Neural progenitor cell (in vitro differentiated cells): ENCODE measurements around the gene C22orf15. TPM values are rescaled to one million over a fixed set of nuclear protein-coding genes. Genes with fewer than 3 reads are reported as not detected.

ENCODE experiments used
- DNase-seq: peaks from one replicate; pipeline ENCODE4 v3.0.0-alpha.2; 2016; ENCODE audit warnings: low spot score
- H2AFZ ChIP-seq: fragments of 200-600 bp; sonication (generic); replicated peaks from 2 replicates; pipeline ENCODE4 v1.6.1; 2016; ENCODE audit warnings: antibody characterized with exemption
- H3F3A ChIP-seq: fragments of 200-600 bp; sonication (generic); 2 replicates; pipeline ENCODE4 v1.6.1; 2016; ENCODE audit warnings: antibody characterized with exemption, low read depth
- H3K27ac ChIP-seq: fragments of 200-600 bp; sonication (generic); 2 replicates; pipeline ENCODE4 v1.5.1; 2016; ENCODE audit warnings: mild to moderate bottlenecking
- H3K27me3 ChIP-seq: fragments of 200-600 bp; sonication (generic); 2 replicates; pipeline ENCODE4 v1.6.1; 2016; ENCODE audit warnings: mild to moderate bottlenecking, moderate library complexity
- H3K36me3 ChIP-seq: fragments of 200-600 bp; sonication (generic); 2 replicates; pipeline ENCODE4 v1.5.1; 2016
- H3K4me1 ChIP-seq: fragments of 200-600 bp; sonication (generic); 2 replicates; pipeline ENCODE4 v1.6.1; 2016; ENCODE audit warnings: mixed run types
- H3K4me2 ChIP-seq: fragments of 200-600 bp; sonication (generic); 2 replicates; pipeline ENCODE4 v1.6.1; 2016
- H3K4me3 ChIP-seq: fragments of 200-600 bp; sonication (generic); 2 replicates; pipeline ENCODE4 v1.5.1; 2016
- H3K79me2 ChIP-seq: fragments of 200-600 bp; sonication (generic); 2 replicates; pipeline ENCODE4 v1.6.1; 2016; ENCODE audit warnings: low read depth
- H3K9ac ChIP-seq: fragments of 200-600 bp; sonication (generic); 2 replicates; pipeline ENCODE4 v1.6.1; 2016
- H3K9me3 ChIP-seq: fragments of 200-600 bp; sonication (generic); 2 replicates; pipeline ENCODE4 v1.5.1; 2016; ENCODE audit warnings: low read depth
- H4K20me1 ChIP-seq: fragments of 200-600 bp; sonication (generic); 2 replicates; pipeline ENCODE4 v1.6.1; 2016; ENCODE audit warnings: low read depth
- H3K27ac Mint-ChIP-seq: 3 replicates; pipeline ENCODE4 v1.8.0; 2021; ENCODE audit warnings: mixed read lengths
- H3K27me3 Mint-ChIP-seq: 2 replicates; pipeline ENCODE4 v1.8.0; 2022; ENCODE audit warnings: low read depth, mild to moderate bottlenecking, inconsistent platforms, moderate library complexity, mixed read lengths; ENCODE audit not compliant: insufficient read depth
- H3K36me3 Mint-ChIP-seq: 3 replicates; pipeline ENCODE4 v1.8.0; 2021; ENCODE audit warnings: mixed read lengths
- H3K4me1 Mint-ChIP-seq: 3 replicates; pipeline ENCODE4 v1.8.0; 2021; ENCODE audit warnings: mixed read lengths
- H3K4me3 Mint-ChIP-seq: 3 replicates; pipeline ENCODE4 v1.8.0; 2021; ENCODE audit warnings: mild to moderate bottlenecking, moderate library complexity, mixed read lengths
- H3K9me3 Mint-ChIP-seq: 3 replicates; pipeline ENCODE4 v1.8.0; 2020; ENCODE audit warnings: mixed read lengths
- EZH2 ChIP-seq: fragments of 200-600 bp; sonication (generic); IDR thresholded peaks from 2 replicates; pipeline ENCODE4 v1.6.1; 2017; ENCODE audit warnings: antibody characterized with exemption, mild to moderate bottlenecking, moderate library complexity
- EZH2phosphoT487 ChIP-seq: fragments of 200-600 bp; sonication (generic); IDR thresholded peaks from 2 replicates; pipeline ENCODE4 v1.6.1; 2017; ENCODE audit warnings: antibody characterized with exemption
- total RNA-seq: library from RNA; depleted of rRNA; stranded (reverse); fragments of >200 nt; gene quantifications from 2 replicates; pipeline ENCODE4 v1.2.3, GENCODE V29; 2015; ENCODE audit warnings: low replicate concordance
- TF ChIP-seq, protein P1 (sequence below): fragments of 200-600 bp; sonication (generic); IDR thresholded peaks from 2 replicates; pipeline ENCODE4 v1.5.1; 2017; ENCODE audit warnings: antibody characterized with exemption, mild to moderate bottlenecking

C22orf15 gene
- total RNA-seq, 1 donor from 2014 or later, result 0.56 TPM

DNA sequence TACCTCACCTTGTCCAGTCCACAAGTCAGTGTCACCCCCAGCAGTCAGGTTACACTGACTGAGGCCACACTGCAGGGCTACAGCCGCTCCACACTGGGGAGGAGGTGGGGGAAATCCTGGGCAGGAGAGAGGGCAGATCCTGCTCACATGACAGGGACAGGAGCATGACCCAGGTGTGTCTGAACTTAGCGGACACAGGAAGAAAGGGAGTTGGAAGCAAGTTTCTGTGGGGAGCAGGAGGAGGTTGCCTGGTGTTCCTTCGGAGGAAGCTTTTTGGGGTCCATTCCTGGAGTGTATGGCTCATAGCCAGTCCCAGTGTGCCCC lies 15.7 kb downstream of the C22orf15 start:
- peaks cover 3% of the 10 kb centered on the region for H3K4me1 ChIP-seq
- TF ChIP-seq, protein P1, sequence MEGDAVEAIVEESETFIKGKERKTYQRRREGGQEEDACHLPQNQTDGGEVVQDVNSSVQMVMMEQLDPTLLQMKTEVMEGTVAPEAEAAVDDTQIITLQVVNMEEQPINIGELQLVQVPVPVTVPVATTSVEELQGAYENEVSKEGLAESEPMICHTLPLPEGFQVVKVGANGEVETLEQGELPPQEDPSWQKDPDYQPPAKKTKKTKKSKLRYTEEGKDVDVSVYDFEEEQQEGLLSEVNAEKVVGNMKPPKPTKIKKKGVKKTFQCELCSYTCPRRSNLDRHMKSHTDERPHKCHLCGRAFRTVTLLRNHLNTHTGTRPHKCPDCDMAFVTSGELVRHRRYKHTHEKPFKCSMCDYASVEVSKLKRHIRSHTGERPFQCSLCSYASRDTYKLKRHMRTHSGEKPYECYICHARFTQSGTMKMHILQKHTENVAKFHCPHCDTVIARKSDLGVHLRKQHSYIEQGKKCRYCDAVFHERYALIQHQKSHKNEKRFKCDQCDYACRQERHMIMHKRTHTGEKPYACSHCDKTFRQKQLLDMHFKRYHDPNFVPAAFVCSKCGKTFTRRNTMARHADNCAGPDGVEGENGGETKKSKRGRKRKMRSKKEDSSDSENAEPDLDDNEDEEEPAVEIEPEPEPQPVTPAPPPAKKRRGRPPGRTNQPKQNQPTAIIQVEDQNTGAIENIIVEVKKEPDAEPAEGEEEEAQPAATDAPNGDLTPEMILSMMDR, result no peak
- TF ChIP-seq EZH2 (no peak), EZH2phosphoT487 (no peak)
- no peaks in the 10 kb centered on the region for H3K9me3 ChIP-seq
- no peaks in the 10 kb centered on the region for H3K36me3 ChIP-seq
- no peaks in the 10 kb centered on the region for H3K79me2 ChIP-seq
- H3K36me3 Mint-ChIP-seq, result no peaks in the 10 kb centered on the region
- H4K20me1 ChIP-seq, result no peaks in the 10 kb centered on the region
- no peak overlapping the region for H3K4me2 ChIP-seq
- H3K27me3 ChIP-seq, result peaks cover 12% of the 10 kb centered on the region
- no peaks in the 10 kb centered on the region for H3K9me3 Mint-ChIP-seq
- H3K27ac ChIP-seq, result no peak overlapping the region
- peaks cover 8% of the 10 kb centered on the region for H3F3A ChIP-seq
- H3K9ac ChIP-seq, result no peak overlapping the region
- H3K27me3 Mint-ChIP-seq, result peaks cover 13% of the 10 kb centered on the region
- no peak overlapping the region for H3K4me3 Mint-ChIP-seq
- H3K4me1 Mint-ChIP-seq, result peaks cover 19% of the 10 kb centered on the region
- no peak overlapping the region for H2AFZ ChIP-seq
- no peak overlapping the region for H3K4me3 ChIP-seq
- DNase-seq, result no peak
- H3K27ac Mint-ChIP-seq, result no peak overlapping the region

DNA sequence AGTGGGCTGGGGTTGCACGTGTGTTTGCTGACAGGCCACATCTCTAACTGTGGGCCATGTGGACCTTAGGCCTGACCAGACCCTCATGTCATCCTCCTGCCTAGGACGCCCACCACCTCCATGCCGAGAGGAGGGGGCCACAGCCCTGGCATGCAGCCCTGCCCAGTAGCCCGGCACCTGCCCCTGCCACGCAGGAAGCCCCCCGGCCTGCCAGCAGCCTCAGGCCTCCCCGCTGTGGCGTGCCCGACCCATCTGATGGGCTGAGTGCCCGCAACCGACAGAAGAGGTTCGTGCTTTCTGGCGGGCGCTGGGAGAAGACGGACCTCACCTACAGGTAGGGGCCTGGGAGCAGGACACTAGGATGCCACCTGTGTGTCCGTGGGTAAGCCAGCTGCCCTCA lies 16.3 kb downstream of the C22orf15 start:
- no peak overlapping the region for H2AFZ ChIP-seq
- H3K9ac ChIP-seq, result no peak overlapping the region
- Mint-ChIP-seq H3K4me1 (peaks cover 18% of the 10 kb centered on the region), H3K27ac (peak overlapping the region; percentile 87), H3K4me3 (no peak overlapping the region), H3K27me3 (peaks cover 11% of the 10 kb centered on the region), H3K36me3 (no peaks in the 10 kb centered on the region), H3K9me3 (no peaks in the 10 kb centered on the region)
- no peaks in the 10 kb centered on the region for H3K4me1 ChIP-seq
- H3K36me3 ChIP-seq, result no peaks in the 10 kb centered on the region
- no peaks in the 10 kb centered on the region for H4K20me1 ChIP-seq
- peaks cover 7% of the 10 kb centered on the region for H3K27me3 ChIP-seq
- no peaks in the 10 kb centered on the region for H3K79me2 ChIP-seq
- no peaks in the 10 kb centered on the region for H3K9me3 ChIP-seq
- no peak overlapping the region for H3K4me3 ChIP-seq
- no peak overlapping the region for H3K4me2 ChIP-seq
- TF ChIP-seq EZH2phosphoT487 (no peak), EZH2 (no peak)
- TF ChIP-seq, protein P1, result no peak
- H3F3A ChIP-seq, result peaks cover 3% of the 10 kb centered on the region
- no peak overlapping the region for H3K27ac ChIP-seq
- no peak for DNase-seq

- Mint-ChIP-seq H3K27me3 (peaks cover 5% of the 10 kb centered on the region), H3K36me3 (no peaks in the 10 kb centered on the region), H3K4me3 (no peak overlapping the region), H3K4me1 (peaks cover 12% of the 10 kb centered on the region), H3K9me3 (no peaks in the 10 kb centered on the region), H3K27ac (peak overlapping the region; percentile 87)
- Histone ChIP-seq H3K27me3 (peaks cover under 1% of the 10 kb centered on the region), H3K79me2 (no peaks in the 10 kb centered on the region), H3K4me1 (no peaks in the 10 kb centered on the region), H3K9ac (no peak overlapping the region), H3K27ac (no peak overlapping the region), H2AFZ (no peak overlapping the region), H3K4me3 (no peak overlapping the region), H3F3A (peaks cover 3% of the 10 kb centered on the region), H3K9me3 (no peaks in the 10 kb centered on the region), H3K36me3 (no peaks in the 10 kb centered on the region), H4K20me1 (no peaks in the 10 kb centered on the region), H3K4me2 (no peak overlapping the region)
- DNase-seq, result no peak
- TF ChIP-seq, protein P1, result no peak
- TF ChIP-seq EZH2phosphoT487, result no peak
- TF ChIP-seq EZH2, result no peak
Measured at GRCh38 chr22:23779731-23780130, 16.9 kb downstream of the C22orf15 start.
